GM12878 (cell line): ENCODE results near the gene LTB4R2. TPM values are rescaled to one million over a fixed set of nuclear protein-coding genes. Genes with fewer than 3 reads are reported as not detected.

Source experiments
- ATAC-seq: fragments of 200-7000 bp; cut with Tn5 transposase; 3 replicates; pipeline ENCODE4 v1.9.1; 2020; ENCODE audit warnings: mild to moderate bottlenecking, moderate library complexity
- BruUV-seq: library from RNA; stranded (reverse); fragments of 400-500 nt; replicated peaks from 2 replicates; lab custom pipeline; 2021; lab: Mats Ljungman, UMichigan
- CTCF ChIA-PET: fragments of 300-600 bp; sonication (Branson Sonifier 250); formaldehyde crosslinking; extraction: SDS; loops from one replicate; lab custom pipeline; 2021; ENCODE audit warnings: inconsistent platforms; lab: Yijun Ruan, JAX
- POLR2A ChIA-PET: fragments of 350-600 bp; formaldehyde crosslinking; extraction: SDS; loops from one replicate; lab custom pipeline; 2021; ENCODE audit warnings: inconsistent platforms; lab: Charles Lee
- RAD21 ChIA-PET: fragments of 300-600 bp; sonication (Branson Sonifier 250); formaldehyde crosslinking; loops from one replicate; lab custom pipeline; 2023; ENCODE audit warnings: antibody characterized with exemption; ENCODE audit not compliant: unreplicated experiment; lab: Charles Lee
- SMC1A ChIA-PET: fragments of 300-600 bp; sonication (Branson Sonifier 250); formaldehyde crosslinking; loops from one replicate; lab custom pipeline; 2023; ENCODE audit not compliant: unreplicated experiment, uncharacterized antibody; lab: Charles Lee
- DNase-seq: peaks from one replicate; pipeline ENCODE4 v3.0.0-alpha.2; 2011; ENCODE audit warnings: low read depth, low spot score
- FAIRE-seq: peaks from 3 replicates; lab custom pipeline; 2011; peaks lifted over from hg19 to GRCh38; lab: Jason Lieb, UNC
- H2AFZ ChIP-seq: 2 replicates; pipeline ENCODE4 v1.6.0; 2011; ENCODE audit warnings: low read depth, low read length, control low read depth; ENCODE audit not compliant: control insufficient read depth
- H3K27ac ChIP-seq: 2 replicates; pipeline ENCODE4 v1.5.1; 2011; ENCODE audit warnings: control low read depth; ENCODE audit not compliant: control insufficient read depth, insufficient read depth
- H3K27me3 ChIP-seq, 2 experiments: replicated peaks in 1 of 2; 2 replicates each; pipeline versions ENCODE4 v1.6.0 to v1.6.1; 2011; ENCODE audit warnings: low read length in 1 of 2; ENCODE audit not compliant: control insufficient read depth in 2 of 2, insufficient read depth in 2 of 2
- H3K36me3 ChIP-seq, 2 experiments: 2 replicates each; pipeline ENCODE4 v1.5.1; 2011; ENCODE audit warnings: low read length in 1 of 2; ENCODE audit not compliant: control insufficient read depth in 2 of 2, insufficient read depth in 2 of 2
- H3K4me1 ChIP-seq: 2 replicates; pipeline ENCODE4 v1.6.1; 2011; ENCODE audit warnings: mild to moderate bottlenecking, low read length, moderate library complexity, mixed read lengths; ENCODE audit not compliant: control insufficient read depth, insufficient read depth
- H3K4me2 ChIP-seq: 2 replicates; pipeline ENCODE4 v1.6.0; 2011; ENCODE audit warnings: control low read depth; ENCODE audit not compliant: control insufficient read depth, insufficient read depth
- H3K4me3 ChIP-seq: fragments of 200-600 bp; sonication (generic); 2 replicates; pipeline ENCODE4 v1.5.1; 2016
- H3K79me2 ChIP-seq: 2 replicates; pipeline ENCODE4 v1.6.0; 2011; ENCODE audit warnings: low read length; ENCODE audit not compliant: control insufficient read depth, insufficient read depth
- H3K9ac ChIP-seq: 2 replicates; pipeline ENCODE4 v1.8.0; 2011; ENCODE audit warnings: low read length, control low read depth, mixed read lengths; ENCODE audit not compliant: control insufficient read depth, insufficient read depth
- H3K9me3 ChIP-seq: replicated peaks from 3 replicates; pipeline ENCODE4 v1.5.1; 2011; ENCODE audit warnings: mild to moderate bottlenecking, low read length; ENCODE audit not compliant: control insufficient read depth, insufficient read depth
- H4K20me1 ChIP-seq: 2 replicates; pipeline ENCODE4 v1.6.0; 2011; ENCODE audit not compliant: control insufficient read depth, insufficient read depth
- CBX5 ChIP-seq: sonication (generic); IDR thresholded peaks from 2 replicates; pipeline ENCODE4 v1.6.1; 2016; ENCODE audit warnings: low read depth, moderate library complexity, mild to moderate bottlenecking, inconsistent platforms
- FOXK2 ChIP-seq: fragments of 450-650 bp; IDR thresholded peaks from 2 replicates; pipeline ENCODE4 v1.6.1; 2017; ENCODE audit warnings: mild to moderate bottlenecking, moderate library complexity
- RBBP5 ChIP-seq: fragments of 200-600 bp; sonication (generic); conservative IDR thresholded peaks from 2 replicates; pipeline ENCODE4 v1.6.1; 2016
- SMAD1 ChIP-seq: fragments of 450-650 bp; IDR thresholded peaks from 2 replicates; pipeline ENCODE4 v1.6.1; 2018; ENCODE audit warnings: mild to moderate bottlenecking, low read depth; ENCODE audit not compliant: partially characterized antibody
- STAT3 ChIP-seq: IDR thresholded peaks from 2 replicates; pipeline ENCODE4 v1.6.1; 2011; ENCODE audit warnings: low read depth, low read length, improper control_type of control experiment
- YY1 ChIP-seq: IDR thresholded peaks from 2 replicates; pipeline ENCODE4 v1.6.1; 2011; ENCODE audit warnings: low read depth, mild to moderate bottlenecking, low read length
- ZNF274 ChIP-seq: IDR thresholded peaks from one replicate; pipeline ENCODE4 v1.8.0; 2011; ENCODE audit not compliant: insufficient read length, insufficient read depth
- WGBS: methylation state at CpG from one replicate; pipeline ENCODE4 v1.1.6; 2016; ENCODE audit warnings: low lambda C conversion rate; ENCODE audit not compliant: insufficient replicate concordance, insufficient coverage; ENCODE audit errors: missing lambda C conversion rate; 5-methylcytosine and 5-hydroxymethylcytosine counted together
- in situ Hi-C: fragments of 300-500 bp; cut with MboI; formaldehyde crosslinking; loops from 9 replicates; pipeline ENCODE4 v1.14.3; 2018; ENCODE audit warnings: mixed read lengths
- intact Hi-C: fragments of 100-400 bp; cut with micrococcal nuclease; formaldehyde crosslinking; loops from one replicate; pipeline ENCODE4 v1.14.2; 2022; ENCODE audit not compliant: unreplicated experiment
- polyA plus RNA-seq, 11 experiments: library from polyadenylated mRNA; depleted of rRNA in 4 of 11; unstranded in 6 of 11; stranded (reverse) in 5 of 11; fragments of >200 nt; fragmentation: Nextera tagmentation in 4 of 11; fragmentation: Illumina TruSeq in 1 of 11; extraction: Ambion mirVana in 4 of 11; extraction: Trizol in 1 of 11; gene quantifications; 1 replicate in 1 of 11; 2 replicates in 10 of 11; pipeline versions ENCODE4 v1.2.1 to v1.2.3, GENCODE V29; 2011 to 2016; ENCODE audit warnings: inconsistent platforms in 2 of 11, missing spikeins in 2 of 11, low read depth in 1 of 11
- total RNA-seq, 4 experiments: library from RNA; depleted of rRNA in 3 of 4; stranded (reverse); fragments of >200 nt in 3 of 4; fragmentation: Illumina TruSeq in 1 of 4; extraction: Trizol in 1 of 4; gene quantifications; 2 replicates each; pipeline versions ENCODE4 v1.2.1 to v1.2.3, GENCODE V29; 2013 to 2021
- TF ChIP-seq, protein P1 (sequence below): IDR thresholded peaks from 2 replicates; pipeline ENCODE4 v1.6.1; 2012; ENCODE audit warnings: low read depth, low read length, improper control_type of control experiment
- TF ChIP-seq, protein P2 (sequence below), 3 experiments: IDR thresholded peaks in 2 of 3; conservative IDR thresholded peaks in 1 of 3; 2 replicates each; pipeline ENCODE4 v1.5.1; 2011; ENCODE audit warnings: low read depth in 3 of 3, low read length in 3 of 3, mild to moderate bottlenecking in 3 of 3, control low read depth in 2 of 3, moderate library complexity in 2 of 3, inconsistent platforms in 1 of 3, mixed read lengths in 1 of 3; ENCODE audit not compliant: control insufficient read depth in 2 of 3, insufficient read depth in 1 of 3; ENCODE audit errors: extremely low read depth in 1 of 3

Gene LTB4R2
- total and polyA plus RNA-seq, 10 of the 15 experiments (the other 5 are each of a cell fraction or from before 2014, with no cell fraction given) = 0.06 to 16.0 (median 2.6) TPM

DNA sequence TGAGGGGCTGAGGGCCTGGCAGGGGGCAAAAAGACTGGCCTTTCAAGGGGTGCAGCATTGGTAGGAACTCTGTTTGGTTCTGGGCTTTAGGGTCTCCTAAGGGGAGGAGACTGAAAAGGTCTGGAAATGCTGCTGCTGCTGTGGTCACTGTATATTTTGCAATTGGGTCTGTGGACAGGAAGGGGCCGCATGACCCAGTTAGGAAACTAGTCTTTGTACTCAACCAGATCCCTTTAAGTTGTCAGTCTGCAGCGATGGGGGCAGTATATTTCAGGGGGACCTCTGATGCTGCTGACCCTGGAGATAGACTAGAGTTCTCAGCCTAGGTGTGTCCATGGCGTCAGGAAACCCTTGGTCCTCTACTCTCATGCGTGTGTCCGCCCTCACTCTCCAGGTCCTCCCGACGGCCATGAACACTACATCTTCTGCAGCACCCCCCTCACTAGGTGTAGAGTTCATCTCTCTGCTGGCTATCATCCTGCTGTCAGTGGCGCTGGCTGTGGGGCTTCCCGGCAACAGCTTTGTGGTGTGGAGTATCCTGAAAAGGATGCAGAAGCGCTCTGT lies 5.4 kb downstream of the LTB4R2 start:
- Histone ChIP-seq H3K36me3 (no peaks in the 10 kb centered on the region), H3K27me3 (no peaks in the 10 kb centered on the region), H3K4me1 (peaks cover 26% of the 10 kb centered on the region), H3K4me3 (no peak overlapping the region), H3K4me2 (no peak overlapping the region), H3K27ac (no peak overlapping the region), H3K79me2 (no peaks in the 10 kb centered on the region), H3K9me3 (no peaks in the 10 kb centered on the region), H4K20me1 (no peaks in the 10 kb centered on the region; the same call in 1 of the 2 replicates), H2AFZ (no peak overlapping the region), H3K9ac (no peak overlapping the region)
- FAIRE-seq = no peak
- no TSS peak for BruUV-seq
- ChIA-PET RAD21 (no interaction called here), CTCF (no interaction called here), POLR2A (no interaction called here), SMC1A (no interaction called here)
- no peak for DNase-seq
- in situ Hi-C loops = no loop called here
- WGBS = 90% methylated on average over 10 of the region's 10 CpGs
- TF ChIP-seq ZNF274 = no peak
- no peak for TF ChIP-seq SMAD1
- 0 out of 2 replicates have a peak, but pooled peaks have one; percentile 2 for TF ChIP-seq FOXK2
- TF ChIP-seq, protein P1, sequence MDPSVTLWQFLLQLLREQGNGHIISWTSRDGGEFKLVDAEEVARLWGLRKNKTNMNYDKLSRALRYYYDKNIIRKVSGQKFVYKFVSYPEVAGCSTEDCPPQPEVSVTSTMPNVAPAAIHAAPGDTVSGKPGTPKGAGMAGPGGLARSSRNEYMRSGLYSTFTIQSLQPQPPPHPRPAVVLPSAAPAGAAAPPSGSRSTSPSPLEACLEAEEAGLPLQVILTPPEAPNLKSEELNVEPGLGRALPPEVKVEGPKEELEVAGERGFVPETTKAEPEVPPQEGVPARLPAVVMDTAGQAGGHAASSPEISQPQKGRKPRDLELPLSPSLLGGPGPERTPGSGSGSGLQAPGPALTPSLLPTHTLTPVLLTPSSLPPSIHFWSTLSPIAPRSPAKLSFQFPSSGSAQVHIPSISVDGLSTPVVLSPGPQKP = no peak
- TF ChIP-seq YY1 = no peak
- TF ChIP-seq, protein P2, sequence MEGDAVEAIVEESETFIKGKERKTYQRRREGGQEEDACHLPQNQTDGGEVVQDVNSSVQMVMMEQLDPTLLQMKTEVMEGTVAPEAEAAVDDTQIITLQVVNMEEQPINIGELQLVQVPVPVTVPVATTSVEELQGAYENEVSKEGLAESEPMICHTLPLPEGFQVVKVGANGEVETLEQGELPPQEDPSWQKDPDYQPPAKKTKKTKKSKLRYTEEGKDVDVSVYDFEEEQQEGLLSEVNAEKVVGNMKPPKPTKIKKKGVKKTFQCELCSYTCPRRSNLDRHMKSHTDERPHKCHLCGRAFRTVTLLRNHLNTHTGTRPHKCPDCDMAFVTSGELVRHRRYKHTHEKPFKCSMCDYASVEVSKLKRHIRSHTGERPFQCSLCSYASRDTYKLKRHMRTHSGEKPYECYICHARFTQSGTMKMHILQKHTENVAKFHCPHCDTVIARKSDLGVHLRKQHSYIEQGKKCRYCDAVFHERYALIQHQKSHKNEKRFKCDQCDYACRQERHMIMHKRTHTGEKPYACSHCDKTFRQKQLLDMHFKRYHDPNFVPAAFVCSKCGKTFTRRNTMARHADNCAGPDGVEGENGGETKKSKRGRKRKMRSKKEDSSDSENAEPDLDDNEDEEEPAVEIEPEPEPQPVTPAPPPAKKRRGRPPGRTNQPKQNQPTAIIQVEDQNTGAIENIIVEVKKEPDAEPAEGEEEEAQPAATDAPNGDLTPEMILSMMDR (IDR thresholded peaks at IDR 0.05 in 2 of 3, conservative IDR thresholded peaks at IDR 0.05 in 1 of 3; ENCODE audit: control insufficient read depth in 2 of 3, extremely low read depth in 1 of 3, insufficient read depth in 1 of 3, low read depth in 3 of 3, low read length in 3 of 3) = no peak
- TF ChIP-seq STAT3 = no peak
- no peak for TF ChIP-seq CBX5
- no peak for TF ChIP-seq RBBP5
- ATAC-seq = no peak
- intact Hi-C loops = no loop called here
